Subcutaneous adipose tissue (tissue), 4 donors: ENCODE data around the gene ZFPM1. TPM values are rescaled to one million over a fixed set of nuclear protein-coding genes. Genes with fewer than 3 reads are reported as not detected.

Source experiments
- CTCF ChIP-seq: fragments of 450-650 bp; IDR thresholded peaks from one replicate; pipeline ENCODE4 v1.5.1; 2016; ENCODE audit warnings: low read depth, mild to moderate bottlenecking, control low read depth, antibody characterized with exemption, moderate library complexity
- total RNA-seq, 4 donors: library from RNA; depleted of rRNA; stranded (reverse); fragments of >200 nt; gene quantifications; one replicate each; pipeline ENCODE4 v1.1.0, GENCODE V29; 2016

Gene ZFPM1
- total RNA-seq, 4 donors from 2014 or later = 0.17 to 0.57 (median 0.44) TPM; not detected in 1

GRCh38 chr16:88478889-88479792 is 26.1 kb downstream of the ZFPM1 start:
- TF ChIP-seq CTCF = no peak

GRCh38 chr16:88479793-88480760 is 27.0 kb downstream of the ZFPM1 start:
- no peak for TF ChIP-seq CTCF

- TF ChIP-seq CTCF = no peak
Measured at GRCh38 chr16:88480829-88481228, 27.7 kb downstream of the ZFPM1 start.

GRCh38 chr16:88481851-88482250 is 28.8 kb downstream of the ZFPM1 start:
- TF ChIP-seq CTCF = no peak

- no peak for TF ChIP-seq CTCF
Measured at GRCh38 chr16:88482630-88483391, 29.7 kb downstream of the ZFPM1 start.

GRCh38 chr16:88483392-88483641 is 30.2 kb downstream of the ZFPM1 start:
- TF ChIP-seq CTCF = no peak
